ENCODE results near the gene LILRA6. TPM values are rescaled to one million over a fixed set of nuclear protein-coding genes. Genes with fewer than 3 reads are reported as not detected.
A peak's percentile ranks its signal among the peaks of the same experiment; 100 is the strongest.

LILRA6 gene
- total and polyA plus RNA-seq, 2 of the 13 experiments (the other 11 are each of a cell fraction or from before 2014, with no cell fraction given) = not detected

DNA sequence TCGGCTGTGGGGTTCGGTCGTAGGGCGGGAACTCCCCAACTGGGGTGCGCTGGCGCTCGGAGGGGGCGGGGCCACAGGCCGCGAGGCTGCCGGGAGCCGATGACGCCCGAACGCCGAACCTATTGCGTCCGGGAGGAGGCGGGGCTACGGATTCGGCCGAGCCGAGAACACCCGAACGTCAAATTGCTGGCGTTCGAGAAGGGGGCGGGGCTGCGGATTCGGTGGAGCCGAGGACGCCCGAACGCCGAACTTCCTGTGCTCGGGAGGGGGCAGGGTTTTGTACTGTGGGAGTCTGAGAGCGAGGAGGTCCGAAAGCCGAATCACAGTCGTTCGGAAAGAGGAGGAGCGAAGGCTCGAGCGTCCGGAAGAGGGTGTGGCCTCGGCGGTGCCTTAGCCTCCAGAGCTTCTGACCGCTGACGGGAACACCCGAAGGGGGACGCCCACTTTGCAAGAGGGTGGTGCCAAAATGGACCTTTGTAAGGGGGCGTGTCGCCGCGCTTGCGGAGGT lies 52.0 kb downstream of the LILRA6 start (continued):
- TF ChIP-seq, protein P1, sequence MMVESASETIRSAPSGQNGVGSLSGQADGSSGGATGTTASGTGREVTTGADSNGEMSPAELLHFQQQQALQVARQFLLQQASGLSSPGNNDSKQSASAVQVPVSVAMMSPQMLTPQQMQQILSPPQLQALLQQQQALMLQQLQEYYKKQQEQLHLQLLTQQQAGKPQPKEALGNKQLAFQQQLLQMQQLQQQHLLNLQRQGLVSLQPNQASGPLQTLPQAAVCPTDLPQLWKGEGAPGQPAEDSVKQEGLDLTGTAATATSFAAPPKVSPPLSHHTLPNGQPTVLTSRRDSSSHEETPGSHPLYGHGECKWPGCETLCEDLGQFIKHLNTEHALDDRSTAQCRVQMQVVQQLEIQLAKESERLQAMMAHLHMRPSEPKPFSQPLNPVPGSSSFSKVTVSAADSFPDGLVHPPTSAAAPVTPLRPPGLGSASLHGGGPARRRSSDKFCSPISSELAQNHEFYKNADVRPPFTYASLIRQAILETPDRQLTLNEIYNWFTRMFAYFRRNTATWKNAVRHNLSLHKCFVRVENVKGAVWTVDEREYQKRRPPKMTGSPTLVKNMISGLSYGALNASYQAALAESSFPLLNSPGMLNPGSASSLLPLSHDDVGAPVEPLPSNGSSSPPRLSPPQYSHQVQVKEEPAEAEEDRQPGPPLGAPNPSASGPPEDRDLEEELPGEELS (CRISPR knock-in tag; IDR thresholded peaks at IDR 0.05) = no peak; the same call in 1 of the 2 replicates
- TF ChIP-seq ZNF713 (CRISPR knock-in tag; IDR thresholded peaks at IDR 0.05) = no peak
- peak; percentile 61; the same call in 1 of the 2 replicates for TF ChIP-seq MEIS1 (CRISPR knock-in tag; IDR thresholded peaks at IDR 0.05; ENCODE audit: borderline replicate concordance)
- no peak for TF ChIP-seq PPARG (CRISPR knock-in tag; conservative IDR thresholded peaks at IDR 0.05)
- no peak for TF ChIP-seq ZNF687 (CRISPR knock-in tag; IDR thresholded peaks at IDR 0.05)
- TF ChIP-seq PRDM4 (CRISPR knock-in tag; IDR thresholded peaks at IDR 0.05; ENCODE audit: borderline replicate concordance) = no peak
- TF ChIP-seq ZNF766 (CRISPR knock-in tag; IDR thresholded peaks at IDR 0.05; ENCODE audit: borderline replicate concordance) = no peak
- TF ChIP-seq WIZ (CRISPR knock-in tag; IDR thresholded peaks at IDR 0.05) = no peak
- TF ChIP-seq GLI4 (CRISPR knock-in tag; IDR thresholded peaks at IDR 0.05; ENCODE audit: borderline replicate concordance) = no peak
- no peak for TF ChIP-seq ATF2 (CRISPR knock-in tag; IDR thresholded peaks at IDR 0.05)
- TF ChIP-seq NFIC (IDR thresholded peaks at IDR 0.05; ENCODE audit: low read length) = no peak
- TF ChIP-seq CEBPG (CRISPR knock-in tag; IDR thresholded peaks at IDR 0.05) = no peak
- TF ChIP-seq MZF1 (CRISPR knock-in tag; IDR thresholded peaks at IDR 0.05; ENCODE audit: borderline replicate concordance) = no peak
- no peak for TF ChIP-seq NFATC3 (CRISPR knock-in tag; IDR thresholded peaks at IDR 0.05)
- no peak for TF ChIP-seq ZBTB7A (CRISPR knock-in tag; IDR thresholded peaks at IDR 0.05)
- no peak for TF ChIP-seq IRX3 (CRISPR knock-in tag; IDR thresholded peaks at IDR 0.05; ENCODE audit: borderline replicate concordance, low read depth)
- TF ChIP-seq MTF1 (CRISPR knock-in tag; IDR thresholded peaks at IDR 0.05) = no peak
- peak; percentile 64 for TF ChIP-seq POLR2G (IDR thresholded peaks at IDR 0.05; ENCODE audit: low read depth, low read length)
- TF ChIP-seq, protein P2, sequence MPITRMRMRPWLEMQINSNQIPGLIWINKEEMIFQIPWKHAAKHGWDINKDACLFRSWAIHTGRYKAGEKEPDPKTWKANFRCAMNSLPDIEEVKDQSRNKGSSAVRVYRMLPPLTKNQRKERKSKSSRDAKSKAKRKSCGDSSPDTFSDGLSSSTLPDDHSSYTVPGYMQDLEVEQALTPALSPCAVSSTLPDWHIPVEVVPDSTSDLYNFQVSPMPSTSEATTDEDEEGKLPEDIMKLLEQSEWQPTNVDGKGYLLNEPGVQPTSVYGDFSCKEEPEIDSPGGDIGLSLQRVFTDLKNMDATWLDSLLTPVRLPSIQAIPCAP (CRISPR knock-in tag; IDR thresholded peaks at IDR 0.05; ENCODE audit: low read depth) = no peak
- no peak for TF ChIP-seq ZMYM4 (CRISPR knock-in tag; IDR thresholded peaks at IDR 0.05)

All from HepG2 (cell line).